GM23338 (cell line): ENCODE measurements around the gene NR1H3.

Experiments
- CREB1 ChIP-seq: fragments of 250-450 bp; sonication (Bioruptor Pico); IDR thresholded peaks from 2 replicates; pipeline ENCODE4 v1.5.0; 2020; ENCODE audit warnings: low read depth, mild to moderate bottlenecking, moderate library complexity
- CTCF ChIP-seq, 2 experiments: fragments of 200-600 bp in 1 of 2; sonication (generic) in 1 of 2; conservative IDR thresholded peaks; 2 replicates each; pipeline versions ENCODE4 v1.5.1 to v1.6.1; 2016 to 2017; ENCODE audit warnings: antibody characterized with exemption in 2 of 2, low read depth in 2 of 2, mild to moderate bottlenecking in 2 of 2, moderate library complexity in 1 of 2
- ETS1 ChIP-seq: IDR thresholded peaks from 2 replicates; pipeline ENCODE4 v1.6.1; 2016; ENCODE audit warnings: antibody characterized with exemption
- EZH2 ChIP-seq: fragments of 200-600 bp; sonication (generic); IDR thresholded peaks from one replicate; pipeline ENCODE4 v1.8.0; 2017; ENCODE audit warnings: antibody characterized with exemption, mild to moderate bottlenecking, low read depth; ENCODE audit not compliant: unreplicated experiment
- EZH2phosphoT487 ChIP-seq: fragments of 200-600 bp; sonication (generic); IDR thresholded peaks from one replicate; pipeline ENCODE4 v1.8.1; 2018; ENCODE audit warnings: antibody characterized with exemption; ENCODE audit not compliant: unreplicated experiment
- POLR2AphosphoS5 ChIP-seq: IDR thresholded peaks from 2 replicates; pipeline ENCODE4 v1.6.1; 2016; ENCODE audit warnings: antibody characterized with exemption, low read depth
- REST ChIP-seq: IDR thresholded peaks from one replicate; pipeline ENCODE4 v1.6.1; 2018; ENCODE audit warnings: antibody characterized with exemption; ENCODE audit not compliant: unreplicated experiment
- ZNF114 ChIP-seq: fragments of 250-450 bp; sonication (Bioruptor Pico); IDR thresholded peaks from 2 replicates; pipeline ENCODE4 v1.5.0; 2020; ENCODE audit warnings: mild to moderate bottlenecking, moderate library complexity
- ZNF331 ChIP-seq: fragments of 250-450 bp; sonication (Bioruptor Pico); IDR thresholded peaks from 2 replicates; pipeline ENCODE4 v1.5.0; 2020; ENCODE audit warnings: low read depth, mild to moderate bottlenecking, moderate library complexity

- TF ChIP-seq CTCF (conservative IDR thresholded peaks at IDR 0.05; ENCODE audit: low read depth in 2 of 2) (no peak), EZH2phosphoT487 (no peak), REST (no peak), POLR2AphosphoS5 (no peak), ZNF114 (no peak), EZH2 (no peak), ZNF331 (no peak), CREB1 (no peak), ETS1 (no peak)
These were observed 24.7 kb downstream of the NR1H3 start for GRCh38 chr11:47282462-47282861.
